DND-41 (cell line): ENCODE measurements around the gene PPT2.

Source experiments
- ATAC-seq: fragments of 200-7000 bp; cut with Tn5 transposase; 3 replicates; pipeline ENCODE4 v1.9.1; 2021; ENCODE audit warnings: low read depth; ENCODE audit not compliant: insufficient read depth
- DNase-seq: peaks from one replicate; pipeline ENCODE4 v3.0.0-alpha.2; 2020
- H2AFZ ChIP-seq: 2 replicates; pipeline ENCODE4 v1.6.0; 2012; ENCODE audit warnings: low read depth, low read length
- H3K27ac ChIP-seq: 2 replicates; pipeline ENCODE4 v1.5.1; 2012; ENCODE audit warnings: low read length, inconsistent platforms
- H3K27me3 ChIP-seq: fragments of 200-600 bp; sonication (generic); 2 replicates; pipeline ENCODE4 v1.6.0; 2012; ENCODE audit warnings: low read length, mild to moderate bottlenecking, inconsistent platforms; ENCODE audit not compliant: insufficient read depth, poor library complexity
- H3K36me3 ChIP-seq: 2 replicates; pipeline ENCODE4 v1.5.1; 2012; ENCODE audit warnings: low read length, inconsistent platforms; ENCODE audit not compliant: insufficient read depth
- H3K4me1 ChIP-seq: 2 replicates; pipeline ENCODE4 v1.5.1; 2012; ENCODE audit warnings: mild to moderate bottlenecking, low read length; ENCODE audit not compliant: insufficient read depth
- H3K4me2 ChIP-seq: 2 replicates; pipeline ENCODE4 v1.6.0; 2012; ENCODE audit warnings: mild to moderate bottlenecking, moderate library complexity, low read length, inconsistent platforms; ENCODE audit not compliant: insufficient read depth
- H3K4me3 ChIP-seq, 2 experiments: fragments of 200-600 bp in 1 of 2; shearing (Covaris generic) in 1 of 2; 2 replicates each; pipeline ENCODE4 v1.5.1; 2012 to 2016; ENCODE audit warnings: inconsistent platforms in 2 of 2, low read length in 2 of 2, mild to moderate bottlenecking in 2 of 2, low read depth in 1 of 2, moderate library complexity in 1 of 2
- H3K79me2 ChIP-seq: 2 replicates; pipeline ENCODE4 v1.6.0; 2012; ENCODE audit warnings: low read length, inconsistent platforms; ENCODE audit not compliant: insufficient read depth
- H3K9ac ChIP-seq: 2 replicates; pipeline ENCODE4 v1.6.0; 2012; ENCODE audit warnings: low read depth, mild to moderate bottlenecking, inconsistent platforms, low read length, moderate library complexity
- H3K9me3 ChIP-seq: 2 replicates; pipeline ENCODE4 v1.5.1; 2012; ENCODE audit warnings: low read length, moderate library complexity, mild to moderate bottlenecking, inconsistent platforms; ENCODE audit not compliant: insufficient read depth, severe bottlenecking
- H4K20me1 ChIP-seq: 2 replicates; pipeline ENCODE4 v1.6.0; 2012; ENCODE audit warnings: low read length; ENCODE audit not compliant: insufficient read depth
- CTCF ChIP-seq: IDR thresholded peaks from 2 replicates; pipeline ENCODE4 v1.5.1; 2012; ENCODE audit warnings: borderline replicate concordance, low read length, moderate library complexity, mild to moderate bottlenecking; ENCODE audit not compliant: poor library complexity, severe bottlenecking; ENCODE audit errors: extremely low read depth
- EZH2 ChIP-seq: IDR thresholded peaks from 3 replicates; pipeline ENCODE4 v1.6.1; 2012; ENCODE audit warnings: borderline replicate concordance, low read depth, mild to moderate bottlenecking, moderate library complexity, low read length, inconsistent platforms; ENCODE audit not compliant: severe bottlenecking

The PPT2 gene

GRCh38 chr6:32168807-32169591 lies 15.1 kb downstream of the PPT2 start:
- no peak overlapping the region for H3K27ac ChIP-seq
- no peak for DNase-seq
- H3K79me2 ChIP-seq: peaks cover 3% of the 10 kb centered on the region; the same call in 1 of the 2 replicates

GRCh38 chr6:32170294-32170693 lies 16.4 kb downstream of the PPT2 start:
- H3K79me2 ChIP-seq: peaks cover 16% of the 10 kb centered on the region
- no peak for DNase-seq

More at GRCh38 chr6:32168807-32169591, 15.1 kb downstream of the PPT2 start:
- Histone ChIP-seq H3K9ac (no peak overlapping the region), H3K4me3 (no peak overlapping the region), H3K27me3 (no peaks in the 10 kb centered on the region), H3K36me3 (peaks cover 57% of the 10 kb centered on the region), H2AFZ (no peak overlapping the region), H3K4me2 (no peak overlapping the region), H3K9me3 (no peaks in the 10 kb centered on the region), H4K20me1 (no peaks in the 10 kb centered on the region), H3K4me1 (no peaks in the 10 kb centered on the region)
- 0 out of 3 replicates have a peak, but pooled peaks have one; percentile 31 for ATAC-seq
- TF ChIP-seq CTCF (peak; percentile 35), EZH2 (no peak)

DNA sequence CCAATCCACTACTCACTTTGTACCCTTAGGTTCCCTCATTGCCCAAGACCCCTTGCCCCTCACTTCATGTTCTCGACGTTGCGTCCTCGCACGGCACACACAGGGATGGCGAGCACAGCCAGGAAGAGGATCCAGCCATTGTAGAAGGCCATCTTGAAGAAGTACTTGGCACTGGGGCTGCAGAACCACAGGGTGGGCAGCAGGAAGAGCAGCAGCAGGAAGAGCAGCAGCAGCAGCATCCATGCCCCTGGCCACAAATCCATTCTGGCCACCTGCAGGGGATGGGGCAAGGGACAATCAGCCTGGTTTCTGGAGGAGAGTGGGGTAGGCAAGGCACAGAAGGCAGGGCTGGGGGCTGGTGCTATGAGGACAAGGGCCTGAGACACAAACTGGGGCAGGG lies 17.3 kb downstream of the PPT2 start:
- Histone ChIP-seq H3K36me3 (peaks cover 50% of the 10 kb centered on the region), H3K9ac (no peak overlapping the region), H3K4me3 (no peak overlapping the region), H3K27ac (no peak overlapping the region), H4K20me1 (no peaks in the 10 kb centered on the region), H3K79me2 (peaks cover 22% of the 10 kb centered on the region), H3K4me1 (peaks cover 18% of the 10 kb centered on the region), H3K4me2 (no peak overlapping the region), H2AFZ (no peak overlapping the region), H3K9me3 (no peaks in the 10 kb centered on the region), H3K27me3 (no peaks in the 10 kb centered on the region)
- ATAC-seq: no peak
- TF ChIP-seq EZH2: no peak
- TF ChIP-seq CTCF: no peak
- DNase-seq: no peak

More at GRCh38 chr6:32170294-32170693, 16.4 kb downstream of the PPT2 start:
- no peak overlapping the region for H3K4me3 ChIP-seq
- ATAC-seq: no peak
- TF ChIP-seq EZH2 (no peak), CTCF (no peak)
- no peak overlapping the region for H3K9ac ChIP-seq
- no peak overlapping the region for H3K27ac ChIP-seq
- no peaks in the 10 kb centered on the region for H3K27me3 ChIP-seq
- no peak overlapping the region for H3K4me2 ChIP-seq
- no peak overlapping the region for H2AFZ ChIP-seq
- H3K4me1 ChIP-seq: peaks cover 13% of the 10 kb centered on the region
- H3K36me3 ChIP-seq: peaks cover 57% of the 10 kb centered on the region
- H4K20me1 ChIP-seq: no peaks in the 10 kb centered on the region
- H3K9me3 ChIP-seq: no peaks in the 10 kb centered on the region
